Mesendoderm (in vitro differentiated cells): ENCODE measurements around the gene THSD7B.
"Not testable (repeated sequence)": the region's sequence is repeated elsewhere in the genome, so short reads cannot be mapped to it uniquely, and the experiment has no call there.

ENCODE experiments used
- DNase-seq: peaks from one replicate; pipeline ENCODE4 v3.0.0; 2013
- H2AK5ac ChIP-seq: 2 replicates; pipeline ENCODE4 v1.6.1; 2013; ENCODE audit warnings: low read length, inconsistent platforms
- H2BK120ac ChIP-seq: 2 replicates; pipeline ENCODE4 v1.6.1; 2013; ENCODE audit warnings: low read depth, mild to moderate bottlenecking, low read length, moderate library complexity, mixed read lengths
- H2BK15ac ChIP-seq: replicated peaks from 2 replicates; pipeline ENCODE4 v1.6.1; 2013; ENCODE audit warnings: low read depth, mild to moderate bottlenecking, moderate library complexity
- H2BK5ac ChIP-seq: 2 replicates; pipeline ENCODE4 v1.6.1; 2013; ENCODE audit warnings: low read length, inconsistent platforms
- H3K18ac ChIP-seq: 2 replicates; pipeline ENCODE4 v1.6.1; 2013; ENCODE audit warnings: mild to moderate bottlenecking, low read length, mixed read lengths
- H3K23ac ChIP-seq: one replicate; pipeline ENCODE4 v1.6.1; 2013; ENCODE audit warnings: low read length
- H3K27ac ChIP-seq: 2 replicates; pipeline ENCODE4 v1.5.1; 2013; ENCODE audit warnings: low read depth, mild to moderate bottlenecking, inconsistent platforms, low read length, moderate library complexity
- H3K27me3 ChIP-seq: 2 replicates; pipeline ENCODE4 v1.6.1; 2013; ENCODE audit warnings: low read length, control low read depth, mild to moderate bottlenecking, inconsistent platforms; ENCODE audit not compliant: insufficient read depth, poor library complexity
- H3K36me3 ChIP-seq: 2 replicates; pipeline ENCODE4 v1.6.1; 2013; ENCODE audit warnings: low read length, inconsistent platforms; ENCODE audit not compliant: control insufficient read depth, insufficient read depth
- H3K4ac ChIP-seq: one replicate; pipeline ENCODE4 v1.6.1; 2013; ENCODE audit warnings: low read depth, mild to moderate bottlenecking, low read length, moderate library complexity
- H3K4me1 ChIP-seq: 2 replicates; pipeline ENCODE4 v1.6.1; 2013; ENCODE audit warnings: low read depth, low read length, inconsistent platforms; ENCODE audit not compliant: control insufficient read depth
- H3K4me2 ChIP-seq: 2 replicates; pipeline ENCODE4 v1.6.1; 2013; ENCODE audit warnings: low read length
- H3K4me3 ChIP-seq: 2 replicates; pipeline ENCODE4 v1.5.1; 2013; ENCODE audit warnings: mild to moderate bottlenecking, low read length
- H3K56ac ChIP-seq: one replicate; pipeline ENCODE4 v1.6.1; 2013; ENCODE audit warnings: low read length
- H3K79me1 ChIP-seq: 2 replicates; pipeline ENCODE4 v1.6.1; 2013; ENCODE audit warnings: low read length, inconsistent platforms
- H3K79me2 ChIP-seq: 2 replicates; pipeline ENCODE4 v1.6.1; 2013; ENCODE audit warnings: mild to moderate bottlenecking, low read length; ENCODE audit not compliant: control insufficient read depth, insufficient read depth
- H3K9ac ChIP-seq: 2 replicates; pipeline ENCODE4 v1.6.1; 2013; ENCODE audit warnings: low read length, inconsistent platforms
- H4K5ac ChIP-seq: one replicate; pipeline ENCODE4 v1.6.1; 2013; ENCODE audit warnings: low read length
- H4K8ac ChIP-seq: one replicate; pipeline ENCODE4 v1.6.1; 2013; ENCODE audit warnings: low read depth, mild to moderate bottlenecking, control low read depth, low read length, moderate library complexity
- WGBS: extraction: QIAGEN DNeasy Blood & Tissue Kit; methylation state at CpG from one replicate; pipeline ENCODE4 v1.1.7; 2013; ENCODE audit warnings: low lambda C conversion rate, missing lambda C conversion rate; ENCODE audit not compliant: insufficient coverage; ENCODE audit errors: extremely low coverage; 5-methylcytosine and 5-hydroxymethylcytosine counted together

The THSD7B gene

DNA sequence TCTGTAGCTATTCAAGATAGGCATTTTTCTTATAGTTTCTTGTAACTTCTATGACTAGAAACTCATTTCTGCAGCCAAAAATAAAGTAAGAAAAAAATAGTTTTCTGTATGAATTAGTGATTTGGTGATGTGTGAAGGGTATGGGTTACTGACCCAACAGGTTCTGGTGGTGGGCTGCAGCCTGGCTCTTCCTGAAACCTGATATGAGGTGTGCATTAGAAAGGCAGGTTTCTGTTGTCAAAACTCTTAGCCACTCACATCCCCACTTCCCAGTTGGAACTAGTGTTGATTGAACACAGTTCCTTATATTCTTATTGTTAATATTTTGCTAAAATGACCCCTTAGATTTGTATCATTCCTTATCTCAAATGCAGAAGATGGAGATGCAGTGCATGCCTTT, 330.8 kb downstream of the THSD7B start:
- Histone ChIP-seq H3K79me2 (no peaks in the 10 kb centered on the region), H3K4me3 (no peak overlapping the region), H3K27ac (no peak overlapping the region), H3K4me2 (no peak overlapping the region), H4K5ac (no peak overlapping the region), H3K4me1 (no peaks in the 10 kb centered on the region), H2BK120ac (no peak overlapping the region), H3K79me1 (no peaks in the 10 kb centered on the region), H2BK15ac (no peak overlapping the region), H3K18ac (no peak overlapping the region), H2AK5ac (no peak overlapping the region), H3K36me3 (no peaks in the 10 kb centered on the region), H4K8ac (no peak overlapping the region), H3K23ac (no peak overlapping the region), H3K56ac (no peak overlapping the region), H2BK5ac (no peak overlapping the region), H3K9ac (no peak overlapping the region), H3K27me3 (no peaks in the 10 kb centered on the region), H3K4ac (no peak overlapping the region)
- no peak for DNase-seq

- Histone ChIP-seq H3K79me2 (no peaks in the 10 kb centered on the region), H3K56ac (no peak overlapping the region), H3K4me2 (no peak overlapping the region), H3K27ac (no peak overlapping the region), H3K27me3 (no peaks in the 10 kb centered on the region), H2BK120ac (no peak overlapping the region), H2AK5ac (no peak overlapping the region), H3K23ac (no peak overlapping the region), H3K4me3 (no peak overlapping the region), H3K36me3 (no peaks in the 10 kb centered on the region), H4K8ac (no peak overlapping the region), H3K18ac (no peak overlapping the region), H2BK5ac (no peak overlapping the region), H4K5ac (no peak overlapping the region), H2BK15ac (no peak overlapping the region), H3K9ac (no peak overlapping the region), H3K79me1 (no peaks in the 10 kb centered on the region), H3K4me1 (no peaks in the 10 kb centered on the region), H3K4ac (no peak overlapping the region)
- peak; percentile 34 for DNase-seq
- no CpG with 5 or more reads among the region's 1 CpG for WGBS
Observed at GRCh38 chr2:137096693-137097092, 331.3 kb downstream of the THSD7B start.

- not testable (repeated sequence) for DNase-seq, H3K4me2 ChIP-seq
- WGBS: no CpG with 5 or more reads among the region's 3 CpGs
Observed at GRCh38 chr2:137101814-137102213, 336.5 kb downstream of the THSD7B start.

DNA sequence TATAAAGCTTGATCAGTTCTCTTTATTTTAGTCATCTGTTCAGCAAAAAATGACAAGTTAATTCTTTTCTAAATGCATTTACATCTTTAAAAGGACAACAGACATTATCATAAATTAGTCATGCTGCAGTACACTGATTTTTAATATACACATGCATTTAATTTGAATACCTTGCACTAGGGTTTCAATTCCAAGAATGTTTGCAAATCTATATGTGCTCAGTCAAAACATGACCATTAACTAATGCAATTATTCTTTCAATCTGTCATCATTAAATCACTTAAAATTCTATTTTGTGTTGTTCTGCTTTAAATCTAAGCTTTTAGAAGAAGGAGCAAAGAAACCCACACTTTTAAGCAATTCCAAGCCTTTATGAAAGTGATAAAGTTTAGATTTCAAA, 342.6 kb downstream of the THSD7B start:
- Histone ChIP-seq H2BK120ac (no peak overlapping the region), H4K8ac (no peak overlapping the region), H3K79me1 (no peaks in the 10 kb centered on the region), H3K23ac (no peak overlapping the region), H3K4me2 (no peak overlapping the region), H3K9ac (no peak overlapping the region), H2BK15ac (no peak overlapping the region), H3K18ac (no peak overlapping the region), H3K4me1 (no peaks in the 10 kb centered on the region), H3K56ac (no peak overlapping the region), H2AK5ac (no peak overlapping the region), H3K4me3 (no peak overlapping the region), H4K5ac (no peak overlapping the region), H3K27ac (no peak overlapping the region), H3K27me3 (no peaks in the 10 kb centered on the region), H2BK5ac (no peak overlapping the region), H3K36me3 (no peaks in the 10 kb centered on the region), H3K4ac (no peak overlapping the region), H3K79me2 (no peaks in the 10 kb centered on the region)
- DNase-seq: no peak

More at GRCh38 chr2:137101814-137102213, 336.5 kb downstream of the THSD7B start:
- not testable (repeated sequence) for H2AK5ac ChIP-seq, H3K56ac ChIP-seq, H3K9ac ChIP-seq, H3K79me1 ChIP-seq, H3K4me3 ChIP-seq, H2BK5ac ChIP-seq, H3K36me3 ChIP-seq, H3K23ac ChIP-seq, H3K4ac ChIP-seq, H2BK120ac ChIP-seq, H4K5ac ChIP-seq, H4K8ac ChIP-seq, H3K4me1 ChIP-seq, H3K27me3 ChIP-seq, H3K79me2 ChIP-seq, H3K18ac ChIP-seq, H2BK15ac ChIP-seq, H3K27ac ChIP-seq

- H3K27me3 ChIP-seq: no peaks in the 10 kb centered on the region
- no peak overlapping the region for H2BK15ac ChIP-seq
- no peaks in the 10 kb centered on the region for H3K79me1 ChIP-seq
- H2BK120ac ChIP-seq: no peak overlapping the region
- H2BK5ac ChIP-seq: no peak overlapping the region
- H3K27ac ChIP-seq: no peak overlapping the region
- H3K79me2 ChIP-seq: no peaks in the 10 kb centered on the region
- H4K8ac ChIP-seq: no peak overlapping the region
- H2AK5ac ChIP-seq: no peak overlapping the region
- no peak for DNase-seq
- H3K4me2 ChIP-seq: no peak overlapping the region
- no peak overlapping the region for H3K4me3 ChIP-seq
- no peak overlapping the region for H4K5ac ChIP-seq
- no peak overlapping the region for H3K4ac ChIP-seq
- H3K9ac ChIP-seq: no peak overlapping the region
- H3K56ac ChIP-seq: no peak overlapping the region
- WGBS: no CpG with 5 or more reads among the region's 5 CpGs
- no peak overlapping the region for H3K23ac ChIP-seq
- H3K36me3 ChIP-seq: no peaks in the 10 kb centered on the region
- no peak overlapping the region for H3K18ac ChIP-seq
- no peaks in the 10 kb centered on the region for H3K4me1 ChIP-seq
Observed at GRCh38 chr2:137111896-137112295, 346.6 kb downstream of the THSD7B start.

GRCh38 chr2:137115081-137115794, 349.9 kb downstream of the THSD7B start:
- H3K4me1 ChIP-seq: no peaks in the 10 kb centered on the region
- H3K9ac ChIP-seq: no peak overlapping the region
- no peak overlapping the region for H3K27ac ChIP-seq
- WGBS: no CpG with 5 or more reads among the region's 10 CpGs
- H3K4me3 ChIP-seq: no peak overlapping the region
- H3K4me2 ChIP-seq: no peak overlapping the region
- peak overlapping the region; percentile 22 for H3K4ac ChIP-seq
- H3K23ac ChIP-seq: no peak overlapping the region
- no peak overlapping the region for H2BK15ac ChIP-seq
- H3K56ac ChIP-seq: no peak overlapping the region
- H4K5ac ChIP-seq: no peak overlapping the region
- no peaks in the 10 kb centered on the region for H3K79me1 ChIP-seq
- H4K8ac ChIP-seq: no peak overlapping the region
- H3K36me3 ChIP-seq: no peaks in the 10 kb centered on the region
- peak; percentile 6 for DNase-seq
- H2BK5ac ChIP-seq: no peak overlapping the region
- no peak overlapping the region for H3K18ac ChIP-seq
- H3K79me2 ChIP-seq: no peaks in the 10 kb centered on the region
- H2BK120ac ChIP-seq: no peak overlapping the region
- H2AK5ac ChIP-seq: no peak overlapping the region
- H3K27me3 ChIP-seq: no peaks in the 10 kb centered on the region
